ENCODE results near the gene CPSF4. TPM values are rescaled to one million over a fixed set of nuclear protein-coding genes. Genes with fewer than 3 reads are reported as not detected.

Gene CPSF4
- total and polyA plus RNA-seq, 7 donors: 21.3 to 46.4 (median 35.6) TPM

DNA sequence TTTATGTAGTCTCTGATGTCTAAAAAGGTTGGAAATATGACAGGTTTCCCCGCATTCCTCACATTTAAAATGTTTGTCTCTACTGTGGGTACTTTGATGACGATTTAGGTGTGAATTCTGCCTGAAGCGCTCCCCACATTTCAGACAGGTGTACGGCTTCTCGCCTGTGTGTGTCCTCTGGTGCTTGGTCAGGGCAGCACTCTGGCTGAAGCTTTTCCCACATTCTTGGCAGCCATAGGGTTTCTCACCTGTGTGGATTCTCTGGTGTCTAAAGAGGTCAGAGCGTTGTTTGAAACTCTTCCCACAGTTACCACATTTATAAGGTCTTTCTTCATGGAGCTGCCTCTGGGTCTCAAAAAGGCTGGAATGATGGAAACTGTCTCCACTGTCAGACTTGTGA lies 55.1 kb downstream of the CPSF4 start:
- Histone ChIP-seq H3K27ac (no peak overlapping the region), H3K9me3 (peaks cover 22% of the 10 kb centered on the region), H3K27me3 (ENCODE audit: insufficient read depth in 3 of 3, low read length in 2 of 3) (no peaks in the 10 kb centered on the region), H3K36me3 (ENCODE audit: insufficient read depth in 1 of 2, low read depth in 1 of 2) (peaks cover 19 to 72% of the 10 kb centered on the region in 2 donors), H3K4me1 (peaks cover 13% of the 10 kb centered on the region), H3K4me3 (no peak overlapping the region)
- DNase-seq: no peak
- intact Hi-C loops (cut with DNase I): no loop called here
- no peak for TF ChIP-seq CTCF (IDR thresholded peaks at IDR 0.05)
- ATAC-seq: no peak
- WGBS, 3 donors: 95 to 100% (median 97%) methylated on average over 6 of the region's 6 CpGs

GRCh38 chr7:99497766-99498545 lies 59.2 kb downstream of the CPSF4 start:
- intact Hi-C loops (cut with DNase I): no loop called here
- ATAC-seq: no peak
- WGBS, 3 donors: 84 to 86% (median 85%) methylated on average over 6 of the region's 6 CpGs
- H3K4me1 ChIP-seq: peaks cover 24% of the 10 kb centered on the region
- peak overlapping the region; percentile 74 for H3K4me3 ChIP-seq
- no peaks in the 10 kb centered on the region for H3K27me3 ChIP-seq (ENCODE audit: insufficient read depth in 3 of 3, low read length in 2 of 3)
- H3K27ac ChIP-seq: no peak overlapping the region
- DNase-seq: no peak
- TF ChIP-seq CTCF (IDR thresholded peaks at IDR 0.05): no peak
- peaks cover 15 to 55% of the 10 kb centered on the region in 2 donors for H3K36me3 ChIP-seq (ENCODE audit: insufficient read depth in 1 of 2, low read depth in 1 of 2)
- H3K9me3 ChIP-seq: peaks cover 19% of the 10 kb centered on the region

DNA sequence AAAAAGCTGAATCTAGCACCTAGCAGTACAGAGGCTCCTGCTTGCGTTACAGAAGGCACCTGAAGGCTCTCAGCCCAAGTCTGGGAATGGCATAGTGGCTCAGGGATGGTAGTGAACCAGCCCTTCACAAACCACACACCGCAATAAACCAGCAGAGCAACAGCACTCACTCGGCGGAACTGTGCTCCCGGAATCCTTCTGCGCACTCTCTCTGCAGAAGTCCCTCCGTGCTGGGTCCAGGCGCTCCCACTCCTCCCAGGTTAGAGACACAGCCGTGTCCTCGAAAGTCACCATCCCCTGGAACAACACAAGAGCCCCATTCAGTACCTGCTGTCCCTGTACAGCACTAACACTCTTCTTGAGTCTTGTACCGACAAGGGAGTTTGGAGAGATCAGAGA lies 59.8 kb downstream of the CPSF4 start:
- H3K36me3 ChIP-seq (ENCODE audit: insufficient read depth in 1 of 2, low read depth in 1 of 2): peaks cover 12 to 49% of the 10 kb centered on the region in 2 donors
- peaks cover 13% of the 10 kb centered on the region for H3K9me3 ChIP-seq
- no peak for TF ChIP-seq CTCF (IDR thresholded peaks at IDR 0.05)
- no peaks in the 10 kb centered on the region for H3K27me3 ChIP-seq (ENCODE audit: insufficient read depth in 3 of 3, low read length in 2 of 3)
- peak overlapping the region; percentile 95 for H3K27ac ChIP-seq
- intact Hi-C loops (cut with DNase I): no loop called here
- H3K4me3 ChIP-seq: peak overlapping the region; percentile 74
- WGBS, 3 donors: 69 to 74% (median 69%) methylated on average over 11 of the region's 11 CpGs
- no peak for ATAC-seq
- H3K4me1 ChIP-seq: peaks cover 24% of the 10 kb centered on the region
- DNase-seq: peak in 1 of 2 donors; percentile 15

GRCh38 chr7:99499371-99499720 lies 60.6 kb downstream of the CPSF4 start:
- H3K27me3 ChIP-seq (ENCODE audit: insufficient read depth in 3 of 3, low read length in 2 of 3): no peaks in the 10 kb centered on the region

More at GRCh38 chr7:99499371-99499720, 60.6 kb downstream of the CPSF4 start:
- Histone ChIP-seq H3K36me3 (ENCODE audit: insufficient read depth in 1 of 2, low read depth in 1 of 2) (peaks cover 4 to 41% of the 10 kb centered on the region in 2 donors), H3K9me3 (peaks cover 5% of the 10 kb centered on the region), H3K4me1 (peaks cover 24% of the 10 kb centered on the region), H3K4me3 (peak overlapping the region; percentile 74), H3K27ac (peak overlapping the region; percentile 95)
- DNase-seq (no peak), ATAC-seq (peak in 1 of 4 donors; percentile 6)
- intact Hi-C loops (cut with DNase I): no loop called here
- WGBS, 3 donors: 0 to 1% (median 1%) methylated on average over 14 of the region's 14 CpGs
- no peak for TF ChIP-seq CTCF (IDR thresholded peaks at IDR 0.05)
